CD4-positive, alpha-beta T cell treated with Interleukin-17A for 4 hours (primary cell): ENCODE measurements around the gene KLHL6.
A peak's percentile ranks its signal among the peaks of the same experiment; 100 is the strongest.

Source experiments
- DNase-seq: peaks from one replicate; pipeline ENCODE4 v3.0.0-alpha.2; 2020; ENCODE audit warnings: mixed read lengths

Gene KLHL6

GRCh38 chr3:183564046-183564445 is 8.5 kb upstream of the KLHL6 start:
- DNase-seq = no peak

GRCh38 chr3:183563536-183563874 is 8.0 kb upstream of the KLHL6 start:
- DNase-seq = no peak

GRCh38 chr3:183560607-183561006 is 5.1 kb upstream of the KLHL6 start:
- DNase-seq = peak; percentile 49

GRCh38 chr3:183558495-183558894 is 3.0 kb upstream of the KLHL6 start:
- no peak for DNase-seq

GRCh38 chr3:183556722-183557121 is 1.2 kb upstream of the KLHL6 start:
- no peak for DNase-seq

- DNase-seq = no peak
These were observed 1.1 kb downstream of the KLHL6 start for GRCh38 chr3:183554377-183554776.

- DNase-seq = no peak
These were observed 2.0 kb downstream of the KLHL6 start for GRCh38 chr3:183553334-183554026.

GRCh38 chr3:183551930-183552329 is 3.6 kb downstream of the KLHL6 start:
- DNase-seq = peak; percentile 48

GRCh38 chr3:183548262-183548769 is 7.2 kb downstream of the KLHL6 start:
- DNase-seq = no peak

- no peak for DNase-seq
These were observed 8.9 kb downstream of the KLHL6 start for GRCh38 chr3:183546625-183547024.

- no peak for DNase-seq
These were observed 9.8 kb downstream of the KLHL6 start for GRCh38 chr3:183545708-183546107.

- no peak for DNase-seq
These were observed 13.2 kb downstream of the KLHL6 start for GRCh38 chr3:183542355-183542754.

- no peak for DNase-seq
These were observed 13.8 kb downstream of the KLHL6 start for GRCh38 chr3:183541738-183542137.

- no peak for DNase-seq
These were observed 14.3 kb downstream of the KLHL6 start for GRCh38 chr3:183541235-183541655.

- DNase-seq = no peak
These were observed 14.8 kb downstream of the KLHL6 start for GRCh38 chr3:183540501-183541234.

- no peak for DNase-seq
These were observed 15.7 kb downstream of the KLHL6 start for GRCh38 chr3:183539811-183540210.

- DNase-seq = no peak
These were observed 17.0 kb downstream of the KLHL6 start for GRCh38 chr3:183538486-183538885.

GRCh38 chr3:183537295-183537730 is 18.2 kb downstream of the KLHL6 start:
- DNase-seq = no peak

- DNase-seq = no peak
These were observed 19.1 kb downstream of the KLHL6 start for GRCh38 chr3:183536238-183536880.

- no peak for DNase-seq
These were observed 21.3 kb downstream of the KLHL6 start for GRCh38 chr3:183534249-183534648.

- DNase-seq = no peak
These were observed 21.9 kb downstream of the KLHL6 start for GRCh38 chr3:183533412-183534132.

- no peak for DNase-seq
These were observed 22.7 kb downstream of the KLHL6 start for GRCh38 chr3:183532620-183533411.
